ENCODE measurements around the gene THSD7A.

- TF ChIP-seq CTCF (conservative IDR thresholded peaks at IDR 0.05; ENCODE audit: low read depth, low read length): no peak
- no peak for TF ChIP-seq EZH2 (IDR thresholded peaks at IDR 0.05; ENCODE audit: borderline replicate concordance, low read depth, low read length, poor library complexity, severe bottlenecking)
Measured at GRCh38 chr7:11551470-11551869, 280.5 kb downstream of the THSD7A start.
